GM12878 (cell line): ENCODE results near the gene MPV17. TPM values are rescaled to one million over a fixed set of nuclear protein-coding genes. Genes with fewer than 3 reads are reported as not detected.
A peak's percentile ranks its signal among the peaks of the same experiment; 100 is the strongest.

Experiments used
- DPF2 ChIP-seq: fragments of 450-650 bp; IDR thresholded peaks from 2 replicates; pipeline ENCODE4 v1.6.1; 2017; ENCODE audit warnings: mild to moderate bottlenecking
- E4F1 ChIP-seq: fragments of 450-650 bp; IDR thresholded peaks from 2 replicates; pipeline ENCODE4 v1.6.1; 2018; ENCODE audit warnings: borderline replicate concordance, mild to moderate bottlenecking; ENCODE audit not compliant: partially characterized antibody
- EGR1 ChIP-seq, 2 experiments: IDR thresholded peaks; 1 replicate in 1 of 2; 2 replicates in 1 of 2; pipeline ENCODE4 v1.6.1; 2011 to 2012; ENCODE audit warnings: low read depth in 2 of 2, low read length in 2 of 2, borderline replicate concordance in 1 of 2, mild to moderate bottlenecking in 1 of 2, moderate library complexity in 1 of 2
- ELK1 ChIP-seq: IDR thresholded peaks from 2 replicates; pipeline ENCODE4 v1.6.1; 2012; ENCODE audit warnings: low read depth, low read length, improper control_type of control experiment
- FOXK2 ChIP-seq: fragments of 450-650 bp; IDR thresholded peaks from 2 replicates; pipeline ENCODE4 v1.6.1; 2017; ENCODE audit warnings: mild to moderate bottlenecking, moderate library complexity
- JUND ChIP-seq: IDR thresholded peaks from 2 replicates; pipeline ENCODE4 v1.6.1; 2012; ENCODE audit warnings: low read depth, mild to moderate bottlenecking, low read length, improper control_type of control experiment, moderate library complexity
- MXI1 ChIP-seq: fragments of 150-350 bp; IDR thresholded peaks from 2 replicates; pipeline ENCODE4 v1.6.1; 2011; ENCODE audit warnings: low read depth, mild to moderate bottlenecking, inconsistent platforms, low read length, improper control_type of control experiment
- NFIC ChIP-seq: IDR thresholded peaks from 2 replicates; pipeline ENCODE4 v1.6.1; 2012; ENCODE audit warnings: low read depth, mild to moderate bottlenecking, inconsistent platforms, low read length, moderate library complexity
- POLR2AphosphoS2 ChIP-seq: IDR thresholded peaks from 2 replicates; pipeline ENCODE4 v1.6.1; 2011; ENCODE audit warnings: low read depth, mild to moderate bottlenecking, low read length, improper control_type of control experiment, moderate library complexity
- SMC3 ChIP-seq: IDR thresholded peaks from 2 replicates; pipeline ENCODE4 v1.6.1; 2011; ENCODE audit warnings: low read length, improper control_type of control experiment, borderline replicate concordance
- TCF12 ChIP-seq: IDR thresholded peaks from 2 replicates; pipeline ENCODE4 v1.6.1; 2011; ENCODE audit warnings: low read depth, mild to moderate bottlenecking, low read length
- YBX1 ChIP-seq: fragments of 450-650 bp; IDR thresholded peaks from 2 replicates; pipeline ENCODE4 v1.6.1; 2016; ENCODE audit warnings: antibody characterized with exemption
- ZNF687 ChIP-seq: fragments of 450-650 bp; IDR thresholded peaks from 2 replicates; pipeline ENCODE4 v1.6.1; 2017; ENCODE audit warnings: mild to moderate bottlenecking, moderate library complexity
- polyA plus RNA-seq, 11 experiments: library from polyadenylated mRNA; depleted of rRNA in 4 of 11; unstranded in 6 of 11; stranded (reverse) in 5 of 11; fragments of >200 nt; fragmentation: Nextera tagmentation in 4 of 11; fragmentation: Illumina TruSeq in 1 of 11; extraction: Ambion mirVana in 4 of 11; extraction: Trizol in 1 of 11; gene quantifications; 1 replicate in 1 of 11; 2 replicates in 10 of 11; pipeline versions ENCODE4 v1.2.1 to v1.2.3, GENCODE V29; 2011 to 2016; ENCODE audit warnings: inconsistent platforms in 2 of 11, missing spikeins in 2 of 11, low read depth in 1 of 11
- total RNA-seq, 4 experiments: library from RNA; depleted of rRNA in 3 of 4; stranded (reverse); fragments of >200 nt in 3 of 4; fragmentation: Illumina TruSeq in 1 of 4; extraction: Trizol in 1 of 4; gene quantifications; 2 replicates each; pipeline versions ENCODE4 v1.2.1 to v1.2.3, GENCODE V29; 2013 to 2021
- TF ChIP-seq, protein P1 (sequence below): fragments of 450-650 bp; IDR thresholded peaks from 2 replicates; pipeline ENCODE4 v1.6.1; 2016; ENCODE audit warnings: mild to moderate bottlenecking
- TF ChIP-seq, protein P2 (sequence below): fragments of 450-650 bp; IDR thresholded peaks from 2 replicates; pipeline ENCODE4 v1.6.1; 2017; ENCODE audit warnings: mild to moderate bottlenecking, moderate library complexity

MPV17 gene
- total and polyA plus RNA-seq, 10 of the 15 experiments (the other 5 are each of a cell fraction or from before 2014, with no cell fraction given): 63.4 to 143 (median 89.0) TPM

- TF ChIP-seq, protein P1, sequence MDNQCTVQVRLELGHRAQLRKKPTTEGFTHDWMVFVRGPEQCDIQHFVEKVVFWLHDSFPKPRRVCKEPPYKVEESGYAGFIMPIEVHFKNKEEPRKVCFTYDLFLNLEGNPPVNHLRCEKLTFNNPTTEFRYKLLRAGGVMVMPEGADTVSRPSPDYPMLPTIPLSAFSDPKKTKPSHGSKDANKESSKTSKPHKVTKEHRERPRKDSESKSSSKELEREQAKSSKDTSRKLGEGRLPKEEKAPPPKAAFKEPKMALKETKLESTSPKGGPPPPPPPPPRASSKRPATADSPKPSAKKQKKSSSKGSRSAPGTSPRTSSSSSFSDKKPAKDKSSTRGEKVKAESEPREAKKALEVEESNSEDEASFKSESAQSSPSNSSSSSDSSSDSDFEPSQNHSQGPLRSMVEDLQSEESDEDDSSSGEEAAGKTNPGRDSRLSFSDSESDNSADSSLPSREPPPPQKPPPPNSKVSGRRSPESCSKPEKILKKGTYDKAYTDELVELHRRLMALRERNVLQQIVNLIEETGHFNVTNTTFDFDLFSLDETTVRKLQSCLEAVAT: peak; percentile 63
- TF ChIP-seq MXI1 (peak; percentile 98), ZNF687 (no peak), FOXK2 (peak; percentile 95), POLR2AphosphoS2 (peak; percentile 53; the same call in 1 of the 2 replicates), NFIC (peak; percentile 56; the same call in 1 of the 2 replicates), DPF2 (no peak), ELK1 (peak; percentile 75), JUND (peak; percentile 80; the same call in 1 of the 2 replicates), TCF12 (0 out of 2 replicates have a peak, but pooled peaks have one; percentile 15), E4F1 (peak; percentile 78), SMC3 (no peak), YBX1 (no peak), EGR1 (IDR thresholded peaks at IDR 0.05; ENCODE audit: borderline replicate concordance in 1 of 2, low read depth in 2 of 2, low read length in 2 of 2) (peak in 1 of 2 experiments; percentile 41; a peak in 1 of 3 replicates)
- TF ChIP-seq, protein P2, sequence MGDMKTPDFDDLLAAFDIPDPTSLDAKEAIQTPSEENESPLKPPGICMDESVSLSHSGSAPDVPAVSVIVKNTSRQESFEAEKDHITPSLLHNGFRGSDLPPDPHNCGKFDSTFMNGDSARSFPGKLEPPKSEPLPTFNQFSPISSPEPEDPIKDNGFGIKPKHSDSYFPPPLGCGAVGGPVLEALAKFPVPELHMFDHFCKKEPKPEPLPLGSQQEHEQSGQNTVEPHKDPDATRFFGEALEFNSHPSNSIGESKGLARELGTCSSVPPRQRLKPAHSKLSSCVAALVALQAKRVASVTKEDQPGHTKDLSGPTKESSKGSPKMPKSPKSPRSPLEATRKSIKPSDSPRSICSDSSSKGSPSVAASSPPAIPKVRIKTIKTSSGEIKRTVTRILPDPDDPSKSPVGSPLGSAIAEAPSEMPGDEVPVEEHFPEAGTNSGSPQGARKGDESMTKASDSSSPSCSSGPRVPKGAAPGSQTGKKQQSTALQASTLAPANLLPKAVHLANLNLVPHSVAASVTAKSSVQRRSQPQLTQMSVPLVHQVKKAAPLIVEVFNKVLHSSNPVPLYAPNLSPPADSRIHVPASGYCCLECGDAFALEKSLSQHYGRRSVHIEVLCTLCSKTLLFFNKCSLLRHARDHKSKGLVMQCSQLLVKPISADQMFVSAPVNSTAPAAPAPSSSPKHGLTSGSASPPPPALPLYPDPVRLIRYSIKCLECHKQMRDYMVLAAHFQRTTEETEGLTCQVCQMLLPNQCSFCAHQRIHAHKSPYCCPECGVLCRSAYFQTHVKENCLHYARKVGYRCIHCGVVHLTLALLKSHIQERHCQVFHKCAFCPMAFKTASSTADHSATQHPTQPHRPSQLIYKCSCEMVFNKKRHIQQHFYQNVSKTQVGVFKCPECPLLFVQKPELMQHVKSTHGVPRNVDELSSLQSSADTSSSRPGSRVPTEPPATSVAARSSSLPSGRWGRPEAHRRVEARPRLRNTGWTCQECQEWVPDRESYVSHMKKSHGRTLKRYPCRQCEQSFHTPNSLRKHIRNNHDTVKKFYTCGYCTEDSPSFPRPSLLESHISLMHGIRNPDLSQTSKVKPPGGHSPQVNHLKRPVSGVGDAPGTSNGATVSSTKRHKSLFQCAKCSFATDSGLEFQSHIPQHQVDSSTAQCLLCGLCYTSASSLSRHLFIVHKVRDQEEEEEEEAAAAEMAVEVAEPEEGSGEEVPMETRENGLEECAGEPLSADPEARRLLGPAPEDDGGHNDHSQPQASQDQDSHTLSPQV: no peak
Measured at GRCh38 chr2:27356382-27357181, 33.7 kb upstream of the MPV17 start, which contains the start of gene GTF3C2 (continued).
